Dendritic cell treated with granulocyte-macrophage colony-stimulating factor and Interleukin-4, amounts not matched to agents 40 ng/mL and 50 ng/mL, for 4 days (primary cell): ENCODE data around the gene CENATAC.
"Not testable (repeated sequence)": the region's sequence is repeated elsewhere in the genome, so short reads cannot be mapped to it uniquely, and the experiment has no call there.

Source experiments
- H3K27ac Mint-ChIP-seq: one replicate; pipeline ENCODE4 v1.8.0; 2022; ENCODE audit warnings: mild to moderate bottlenecking, mixed read lengths
- H3K27me3 Mint-ChIP-seq: one replicate; pipeline ENCODE4 v1.8.0; 2022; ENCODE audit warnings: mild to moderate bottlenecking, mixed read lengths
- H3K36me3 Mint-ChIP-seq: one replicate; pipeline ENCODE4 v1.8.0; 2022; ENCODE audit warnings: low read depth, mixed read lengths
- H3K4me1 Mint-ChIP-seq: one replicate; pipeline ENCODE4 v1.8.0; 2022; ENCODE audit warnings: low read depth, mixed read lengths
- H3K4me3 Mint-ChIP-seq: one replicate; pipeline ENCODE4 v1.8.0; 2022; ENCODE audit warnings: mild to moderate bottlenecking, moderate library complexity, mixed read lengths
- H3K9me3 Mint-ChIP-seq: one replicate; pipeline ENCODE4 v1.8.0; 2022; ENCODE audit warnings: mixed read lengths
- intact Hi-C: fragments of 100-400 bp; cut with micrococcal nuclease; formaldehyde crosslinking; loops from one replicate; pipeline ENCODE4 v1.15.0; 2022

Gene CENATAC

DNA sequence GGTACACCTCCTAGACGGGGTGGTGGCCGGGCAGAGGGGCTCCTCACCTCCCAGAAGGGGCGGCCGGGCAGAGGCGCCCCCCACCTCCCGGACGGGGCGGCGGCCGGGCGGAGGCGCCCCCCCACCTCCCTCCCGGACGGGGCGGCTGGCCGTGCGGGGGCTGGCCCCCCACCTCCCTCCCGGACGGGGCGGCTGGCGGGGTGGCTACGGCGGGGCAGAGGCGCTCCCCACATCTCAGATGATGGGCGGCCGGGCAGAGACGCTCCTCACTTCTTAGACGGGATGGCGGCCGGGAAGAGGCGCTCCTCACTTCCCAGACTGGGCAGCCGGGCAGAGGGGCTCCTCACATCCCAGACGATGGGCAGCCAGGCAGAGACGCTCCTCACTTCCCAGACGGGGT is 61.2 kb downstream of the CENATAC start:
- H3K27me3 Mint-ChIP-seq, H3K4me3 Mint-ChIP-seq, intact Hi-C loops, H3K27ac Mint-ChIP-seq, H3K9me3 Mint-ChIP-seq: not testable (repeated sequence)
- peaks cover 37% of the 10 kb centered on the region for H3K4me1 Mint-ChIP-seq
- peaks cover 57% of the 10 kb centered on the region for H3K36me3 Mint-ChIP-seq

DNA sequence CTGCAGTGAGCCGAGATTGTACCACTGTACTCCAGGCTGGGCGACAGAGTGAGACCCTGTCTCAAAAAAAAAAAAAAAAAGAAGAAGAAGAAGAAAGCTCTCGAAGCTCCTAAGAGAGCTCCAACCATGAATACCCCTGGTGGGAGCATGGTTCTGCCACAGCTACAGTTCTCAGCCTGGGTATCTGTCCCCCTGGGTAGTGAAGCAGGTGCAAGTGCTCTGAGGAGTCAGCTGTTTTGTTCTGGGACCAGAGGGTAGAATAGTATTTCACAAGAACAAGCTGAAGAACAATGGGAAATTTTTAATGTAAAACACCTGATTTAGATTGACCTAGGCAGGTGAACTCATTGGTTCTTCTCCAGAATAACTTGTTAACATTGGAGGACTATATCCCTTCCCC is 63.3 kb downstream of the CENATAC start:
- Mint-ChIP-seq H3K9me3 (no peaks in the 10 kb centered on the region), H3K27ac (no peak overlapping the region), H3K4me1 (peaks cover 28% of the 10 kb centered on the region), H3K27me3 (no peaks in the 10 kb centered on the region), H3K4me3 (no peak overlapping the region), H3K36me3 (peaks cover 39% of the 10 kb centered on the region)
- intact Hi-C loops: no loop called here

DNA sequence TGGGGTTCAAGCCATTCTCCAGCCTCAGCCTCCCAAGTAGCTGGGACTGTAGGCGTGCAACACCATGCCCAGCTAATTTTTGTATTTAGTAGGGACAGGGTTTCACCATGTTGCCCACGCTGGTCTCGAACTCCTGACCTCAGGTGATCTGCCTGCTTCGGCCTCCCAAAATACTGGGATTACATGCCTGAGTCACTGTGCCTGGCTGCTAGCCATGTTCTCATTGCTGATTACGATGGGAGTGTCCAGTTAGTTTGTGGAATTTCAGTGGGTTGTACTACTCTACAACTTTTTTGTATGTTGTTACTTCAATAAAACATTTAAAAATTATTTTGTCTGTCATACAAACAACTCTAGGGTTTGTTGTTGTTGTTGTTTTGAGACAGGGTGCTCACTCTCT is 64.8 kb downstream of the CENATAC start:
- H3K27me3 Mint-ChIP-seq: no peaks in the 10 kb centered on the region
- H3K27ac Mint-ChIP-seq: no peak overlapping the region
- H3K9me3 Mint-ChIP-seq: no peaks in the 10 kb centered on the region
- no peak overlapping the region for H3K4me3 Mint-ChIP-seq
- peaks cover 31% of the 10 kb centered on the region for H3K36me3 Mint-ChIP-seq
- intact Hi-C loops: no loop called here
- H3K4me1 Mint-ChIP-seq: peaks cover 30% of the 10 kb centered on the region

DNA sequence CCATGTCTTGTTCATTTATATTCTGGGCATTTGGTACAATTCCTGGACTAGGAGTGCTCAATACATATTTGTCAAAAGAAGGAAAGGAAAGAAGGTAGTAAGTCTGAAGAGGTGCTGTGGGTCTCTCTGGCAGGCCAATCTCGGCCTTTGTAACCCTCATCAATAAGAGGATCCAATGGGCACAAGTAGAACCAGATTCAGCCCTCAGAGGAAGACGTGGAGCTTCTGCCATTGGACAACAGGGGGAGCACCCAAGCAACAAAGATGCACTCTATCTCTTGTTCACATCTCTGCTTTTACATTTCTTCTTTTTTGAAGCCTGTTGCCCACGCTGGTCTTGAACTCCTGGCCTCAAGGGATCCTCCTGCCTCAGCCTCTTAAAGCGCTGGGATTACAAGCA is 67.4 kb downstream of the CENATAC start:
- peaks cover 30% of the 10 kb centered on the region for H3K4me1 Mint-ChIP-seq
- no peaks in the 10 kb centered on the region for H3K27me3 Mint-ChIP-seq
- H3K36me3 Mint-ChIP-seq: peaks cover 42% of the 10 kb centered on the region
- intact Hi-C loops: no loop called here
- no peaks in the 10 kb centered on the region for H3K9me3 Mint-ChIP-seq
- H3K4me3 Mint-ChIP-seq: no peak overlapping the region
- no peak overlapping the region for H3K27ac Mint-ChIP-seq
